MM.1S (cell line): Measurements from ENCODE around the gene ALDH1B1.
A peak's percentile ranks its signal among the peaks of the same experiment; 100 is the strongest.

Experiments
- DNase-seq: peaks from one replicate; pipeline ENCODE4 v3.0.0-alpha.2; 2015
- H2AFZ ChIP-seq: fragments of 300-600 bp; sonication (generic); 2 replicates; pipeline ENCODE4 v1.6.0; 2016; ENCODE audit warnings: antibody characterized with exemption, low read length
- H3F3A ChIP-seq: fragments of 300-600 bp; sonication (generic); 2 replicates; pipeline ENCODE4 v1.6.1; 2016; ENCODE audit warnings: mild to moderate bottlenecking, antibody characterized with exemption, low read length, moderate library complexity, mixed read lengths; ENCODE audit not compliant: insufficient read depth
- H3K27ac ChIP-seq: fragments of 300-600 bp; sonication (generic); 2 replicates; pipeline ENCODE4 v1.5.1; 2016; ENCODE audit warnings: mild to moderate bottlenecking, low read length
- H3K27me3 ChIP-seq: fragments of 300-600 bp; sonication (generic); replicated peaks from 2 replicates; pipeline ENCODE4 v1.6.0; 2016; ENCODE audit warnings: low read length; ENCODE audit not compliant: insufficient read depth
- H3K36me3 ChIP-seq: fragments of 300-600 bp; sonication (generic); replicated peaks from 2 replicates; pipeline ENCODE4 v1.6.1; 2016; ENCODE audit warnings: mild to moderate bottlenecking, low read length, mixed read lengths; ENCODE audit not compliant: insufficient read depth
- H3K4me1 ChIP-seq: fragments of 300-600 bp; sonication (generic); 2 replicates; pipeline ENCODE4 v1.6.1; 2016; ENCODE audit warnings: low read length, mixed read lengths
- H3K4me2 ChIP-seq: fragments of 300-600 bp; sonication (generic); 2 replicates; pipeline ENCODE4 v1.6.0; 2016; ENCODE audit warnings: low read depth, low read length
- H3K4me3 ChIP-seq: fragments of 300-600 bp; sonication (generic); 2 replicates; pipeline ENCODE4 v1.5.1; 2016; ENCODE audit warnings: low read length, mixed read lengths
- H3K79me2 ChIP-seq: fragments of 300-600 bp; sonication (generic); 2 replicates; pipeline ENCODE4 v1.6.1; 2016; ENCODE audit warnings: mixed run types, low read length, mixed read lengths
- H3K9ac ChIP-seq: fragments of 300-600 bp; sonication (generic); 2 replicates; pipeline ENCODE4 v1.6.1; 2016; ENCODE audit warnings: low read length, mixed read lengths
- H3K9me2 ChIP-seq: fragments of 300-600 bp; sonication (generic); replicated peaks from 2 replicates; pipeline ENCODE4 v1.6.1; 2016; ENCODE audit warnings: mild to moderate bottlenecking, low read length, mixed read lengths; ENCODE audit not compliant: insufficient read depth
- H3K9me3 ChIP-seq: fragments of 300-600 bp; sonication (generic); replicated peaks from 2 replicates; pipeline ENCODE4 v1.6.1; 2016; ENCODE audit warnings: mild to moderate bottlenecking, low read length, mixed read lengths; ENCODE audit not compliant: insufficient read depth
- H4K20me1 ChIP-seq: fragments of 300-600 bp; sonication (generic); 2 replicates; pipeline ENCODE4 v1.6.1; 2016; ENCODE audit warnings: mild to moderate bottlenecking, low read length, moderate library complexity, mixed read lengths; ENCODE audit not compliant: insufficient read depth
- EZH2 ChIP-seq: fragments of 300-600 bp; sonication (generic); optimal IDR thresholded peaks from 2 replicates; pipeline ENCODE3; 2017; ENCODE audit warnings: low read depth, mild to moderate bottlenecking, antibody characterized with exemption, low read length, mixed read lengths
- EZH2phosphoT487 ChIP-seq: fragments of 300-600 bp; sonication (generic); IDR thresholded peaks from 2 replicates; pipeline ENCODE4 v1.6.1; 2018; ENCODE audit warnings: antibody characterized with exemption, low read length
- TF ChIP-seq, protein P1 (sequence below): fragments of 300-600 bp; sonication (generic); IDR thresholded peaks from 2 replicates; pipeline ENCODE4 v1.5.1; 2016; ENCODE audit warnings: antibody characterized with exemption, low read length, mixed read lengths

ALDH1B1 gene

DNA sequence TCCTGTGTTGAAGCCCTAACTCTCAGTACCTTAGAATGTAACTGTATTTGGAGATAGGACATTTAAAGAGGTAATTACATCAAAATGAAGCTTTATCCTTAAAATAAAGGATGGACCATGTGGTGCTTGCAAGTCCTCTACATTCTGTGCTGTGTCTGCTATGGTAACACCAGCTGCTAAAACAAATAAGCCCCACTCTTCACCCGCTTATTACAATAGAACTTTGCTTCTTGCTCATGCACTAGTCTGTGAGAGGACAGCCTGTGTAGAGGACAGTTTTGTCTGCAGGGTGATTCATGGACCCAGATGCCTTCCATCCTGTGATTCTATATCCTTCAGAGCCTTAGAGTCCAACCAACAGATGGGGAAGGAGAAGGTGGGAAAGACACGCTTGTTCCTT is 44.2 kb downstream of the ALDH1B1 start:
- no peaks in the 10 kb centered on the region for H3K27me3 ChIP-seq
- no peak overlapping the region for H3K4me3 ChIP-seq
- no peaks in the 10 kb centered on the region for H3K9me3 ChIP-seq
- H2AFZ ChIP-seq: no peak overlapping the region
- H3K79me2 ChIP-seq: no peaks in the 10 kb centered on the region
- no peak overlapping the region for H3K9ac ChIP-seq
- no peaks in the 10 kb centered on the region for H4K20me1 ChIP-seq
- no peak overlapping the region for H3K27ac ChIP-seq
- no peaks in the 10 kb centered on the region for H3F3A ChIP-seq
- no peak for DNase-seq
- H3K4me1 ChIP-seq: no peaks in the 10 kb centered on the region
- H3K4me2 ChIP-seq: no peak overlapping the region
- H3K36me3 ChIP-seq: no peaks in the 10 kb centered on the region
- H3K9me2 ChIP-seq: no peaks in the 10 kb centered on the region
- TF ChIP-seq EZH2phosphoT487 (no peak), EZH2 (no peak)
- TF ChIP-seq, protein P1, sequence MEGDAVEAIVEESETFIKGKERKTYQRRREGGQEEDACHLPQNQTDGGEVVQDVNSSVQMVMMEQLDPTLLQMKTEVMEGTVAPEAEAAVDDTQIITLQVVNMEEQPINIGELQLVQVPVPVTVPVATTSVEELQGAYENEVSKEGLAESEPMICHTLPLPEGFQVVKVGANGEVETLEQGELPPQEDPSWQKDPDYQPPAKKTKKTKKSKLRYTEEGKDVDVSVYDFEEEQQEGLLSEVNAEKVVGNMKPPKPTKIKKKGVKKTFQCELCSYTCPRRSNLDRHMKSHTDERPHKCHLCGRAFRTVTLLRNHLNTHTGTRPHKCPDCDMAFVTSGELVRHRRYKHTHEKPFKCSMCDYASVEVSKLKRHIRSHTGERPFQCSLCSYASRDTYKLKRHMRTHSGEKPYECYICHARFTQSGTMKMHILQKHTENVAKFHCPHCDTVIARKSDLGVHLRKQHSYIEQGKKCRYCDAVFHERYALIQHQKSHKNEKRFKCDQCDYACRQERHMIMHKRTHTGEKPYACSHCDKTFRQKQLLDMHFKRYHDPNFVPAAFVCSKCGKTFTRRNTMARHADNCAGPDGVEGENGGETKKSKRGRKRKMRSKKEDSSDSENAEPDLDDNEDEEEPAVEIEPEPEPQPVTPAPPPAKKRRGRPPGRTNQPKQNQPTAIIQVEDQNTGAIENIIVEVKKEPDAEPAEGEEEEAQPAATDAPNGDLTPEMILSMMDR: no peak

DNA sequence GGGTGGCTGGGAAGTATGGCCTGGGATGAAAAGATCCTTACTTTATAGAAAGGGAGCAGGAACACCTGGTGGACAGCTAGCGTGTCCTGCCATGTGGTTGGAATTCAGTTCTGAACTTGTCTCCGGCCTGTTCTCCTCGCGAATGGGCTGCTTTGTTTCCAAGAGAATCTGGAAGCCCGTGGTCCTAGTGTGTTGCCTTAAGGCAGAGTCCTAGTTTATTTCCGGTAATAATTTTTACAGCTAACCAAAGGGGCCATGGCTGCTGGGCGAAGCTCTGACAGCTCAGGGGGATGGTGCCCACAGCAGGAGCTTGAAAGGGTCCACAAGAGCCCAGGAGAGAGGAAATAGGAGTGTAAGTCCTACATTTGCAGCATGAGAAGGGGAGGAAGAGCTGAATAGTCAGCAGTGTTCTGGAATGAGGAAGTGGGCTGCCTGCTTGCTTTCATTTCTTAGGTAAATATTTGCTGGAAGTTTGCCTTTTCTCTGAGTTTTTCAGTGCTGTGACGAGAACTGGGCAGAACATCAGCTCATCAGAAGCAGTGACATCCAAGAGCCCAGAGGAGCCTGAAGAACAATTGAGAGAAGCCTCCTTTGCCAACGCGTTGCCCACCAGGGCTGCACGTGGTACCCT is 44.8 kb downstream of the ALDH1B1 start:
- Histone ChIP-seq H3K79me2 (no peaks in the 10 kb centered on the region), H3K36me3 (no peaks in the 10 kb centered on the region), H3K4me2 (no peak overlapping the region; the same call in 1 of the 2 replicates), H3K9me3 (no peaks in the 10 kb centered on the region), H2AFZ (peak overlapping the region; percentile 30; the same call in 1 of the 2 replicates), H3K4me3 (no peak overlapping the region), H3K27ac (no peak overlapping the region), H3K27me3 (no peaks in the 10 kb centered on the region), H3K9ac (no peak overlapping the region), H3K9me2 (no peaks in the 10 kb centered on the region), H3F3A (no peaks in the 10 kb centered on the region), H4K20me1 (no peaks in the 10 kb centered on the region), H3K4me1 (no peaks in the 10 kb centered on the region)
- DNase-seq: no peak
- TF ChIP-seq EZH2phosphoT487 (no peak), EZH2 (no peak)
- TF ChIP-seq, protein P1: no peak

DNA sequence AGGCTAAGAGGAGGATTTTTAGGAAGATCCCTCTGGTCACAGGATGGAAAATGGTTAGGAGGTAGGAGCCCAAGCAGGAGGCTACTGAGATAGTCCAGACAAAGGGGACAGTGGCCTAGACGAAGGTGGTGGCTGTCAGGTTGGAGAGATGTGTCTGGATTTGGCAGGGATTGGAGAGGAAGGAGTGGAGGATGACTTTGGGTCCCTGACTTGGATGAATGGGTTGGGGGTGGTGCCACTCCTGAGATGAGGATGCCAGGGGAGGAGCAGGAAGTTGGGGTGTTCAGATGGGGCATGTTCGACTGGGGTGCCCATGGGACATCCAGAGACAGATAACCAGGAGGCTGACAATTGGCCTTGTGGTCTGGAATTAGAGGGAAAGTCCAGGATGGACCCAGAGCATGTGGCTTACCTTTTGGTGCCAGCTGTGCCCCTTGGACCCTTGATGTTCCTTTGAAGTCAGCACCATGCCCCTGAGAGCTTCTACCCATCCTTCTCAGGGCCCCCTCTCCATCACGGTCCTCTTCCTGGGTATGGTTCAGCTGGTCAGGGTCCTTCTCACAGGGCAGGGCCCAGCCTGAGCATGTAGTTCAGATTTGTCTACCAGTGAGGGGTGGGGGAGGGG is 46.9 kb downstream of the ALDH1B1 start:
- Histone ChIP-seq H3K4me2 (no peak overlapping the region), H4K20me1 (no peaks in the 10 kb centered on the region), H3K79me2 (no peaks in the 10 kb centered on the region), H3K4me3 (no peak overlapping the region), H3K36me3 (no peaks in the 10 kb centered on the region), H3K9me3 (no peaks in the 10 kb centered on the region), H3K27ac (no peak overlapping the region), H3K9ac (no peak overlapping the region), H3F3A (no peaks in the 10 kb centered on the region), H3K4me1 (no peaks in the 10 kb centered on the region), H2AFZ (no peak overlapping the region), H3K27me3 (no peaks in the 10 kb centered on the region), H3K9me2 (no peaks in the 10 kb centered on the region)
- TF ChIP-seq EZH2 (no peak), EZH2phosphoT487 (no peak)
- TF ChIP-seq, protein P1: no peak
- DNase-seq: no peak
